HL-60/S4 (cell line): ENCODE results near the gene FBL.
"Not testable (repeated sequence)": the region's sequence is repeated elsewhere in the genome, so short reads cannot be mapped to it uniquely, and the experiment has no call there.

Experiments used
- in situ Hi-C: fragments of 300-500 bp; cut with MboI; formaldehyde crosslinking; loops from 2 replicates; pipeline ENCODE4 v1.14.3; 2022; ENCODE audit warnings: low sequenced_read_pairs

The FBL gene

DNA sequence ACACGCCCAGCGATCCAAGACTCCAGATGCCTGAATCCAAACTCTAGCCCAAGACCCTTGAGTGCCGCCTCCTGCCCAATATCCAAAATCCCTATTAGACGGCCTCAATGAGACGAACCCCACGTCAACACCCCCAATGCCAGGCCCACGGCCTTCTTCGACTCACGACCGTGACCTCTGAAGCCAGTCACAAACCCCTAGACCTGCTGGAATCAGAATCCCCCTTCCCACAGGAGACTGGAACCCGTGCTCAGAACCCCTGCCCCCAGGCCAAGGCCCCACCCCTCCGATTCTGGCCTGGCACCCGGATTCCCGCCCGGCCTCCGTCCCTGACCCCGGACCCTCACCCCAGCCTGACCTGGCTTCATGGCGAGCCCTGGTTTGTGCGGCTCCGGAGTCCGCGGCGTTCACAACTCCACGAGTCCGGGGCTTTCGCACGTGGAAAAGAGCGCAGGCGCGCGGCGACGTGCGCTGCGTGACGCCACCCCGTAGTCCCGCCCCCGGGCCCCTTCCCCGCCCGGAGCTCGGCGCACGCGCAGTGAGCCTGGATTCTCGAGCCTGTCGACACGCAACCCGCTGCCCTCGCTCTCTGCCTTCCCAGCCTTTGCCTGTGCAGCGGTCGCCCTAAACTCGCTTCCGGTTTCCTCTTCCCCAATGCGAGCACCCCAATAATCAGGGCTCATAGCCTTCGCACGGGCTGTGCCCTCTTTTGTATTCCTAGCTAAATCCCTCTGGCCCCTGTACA lies at the start of gene FBL:
Gene FBL, minus strand, starts transcription at position 447 of the 745 bp plus-strand sequence. Its CDS starts 79 bp downstream, at position 368.
- in situ Hi-C loops, result no loop called here

DNA sequence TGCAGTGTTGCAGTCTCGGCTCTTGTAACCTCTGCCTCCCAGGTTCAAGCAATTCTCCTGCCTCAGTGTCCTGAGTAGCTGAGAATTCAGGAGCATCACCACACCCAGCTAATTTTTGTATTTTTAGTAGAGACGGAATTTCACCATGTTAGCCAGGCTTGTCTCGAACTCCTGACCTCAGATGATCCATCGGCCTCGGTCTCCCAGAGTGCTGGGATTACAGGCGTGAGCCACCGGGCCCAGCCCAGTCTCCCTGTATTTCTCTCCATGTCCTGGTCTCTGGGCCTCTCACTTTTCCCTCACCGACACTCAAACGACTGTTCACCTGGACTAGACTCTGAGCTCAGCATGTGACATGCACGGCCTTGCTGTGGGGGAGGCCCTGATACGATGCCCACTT lies 48.9 kb upstream of the FBL start:
- in situ Hi-C loops, result not testable (repeated sequence)

DNA sequence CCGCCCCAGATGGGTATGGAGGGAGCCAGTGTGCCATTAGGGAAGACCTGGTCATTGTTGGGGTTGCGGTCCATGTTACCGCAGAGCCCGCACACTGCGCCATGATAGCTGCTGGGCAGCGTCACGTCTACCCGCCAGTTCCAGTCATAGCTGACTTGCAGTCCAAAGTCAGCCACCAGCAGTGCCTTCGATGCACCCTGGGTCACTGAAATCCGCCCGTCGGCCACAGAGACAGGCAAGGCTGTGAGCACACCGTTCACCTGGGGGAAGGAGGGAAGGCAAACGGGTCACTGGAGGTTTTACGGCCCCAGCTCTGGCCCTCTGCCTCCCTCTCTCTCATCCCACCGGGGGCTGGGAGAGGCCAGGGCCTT lies 48.0 kb upstream of the FBL start:
- in situ Hi-C loops, result not testable (repeated sequence)

DNA sequence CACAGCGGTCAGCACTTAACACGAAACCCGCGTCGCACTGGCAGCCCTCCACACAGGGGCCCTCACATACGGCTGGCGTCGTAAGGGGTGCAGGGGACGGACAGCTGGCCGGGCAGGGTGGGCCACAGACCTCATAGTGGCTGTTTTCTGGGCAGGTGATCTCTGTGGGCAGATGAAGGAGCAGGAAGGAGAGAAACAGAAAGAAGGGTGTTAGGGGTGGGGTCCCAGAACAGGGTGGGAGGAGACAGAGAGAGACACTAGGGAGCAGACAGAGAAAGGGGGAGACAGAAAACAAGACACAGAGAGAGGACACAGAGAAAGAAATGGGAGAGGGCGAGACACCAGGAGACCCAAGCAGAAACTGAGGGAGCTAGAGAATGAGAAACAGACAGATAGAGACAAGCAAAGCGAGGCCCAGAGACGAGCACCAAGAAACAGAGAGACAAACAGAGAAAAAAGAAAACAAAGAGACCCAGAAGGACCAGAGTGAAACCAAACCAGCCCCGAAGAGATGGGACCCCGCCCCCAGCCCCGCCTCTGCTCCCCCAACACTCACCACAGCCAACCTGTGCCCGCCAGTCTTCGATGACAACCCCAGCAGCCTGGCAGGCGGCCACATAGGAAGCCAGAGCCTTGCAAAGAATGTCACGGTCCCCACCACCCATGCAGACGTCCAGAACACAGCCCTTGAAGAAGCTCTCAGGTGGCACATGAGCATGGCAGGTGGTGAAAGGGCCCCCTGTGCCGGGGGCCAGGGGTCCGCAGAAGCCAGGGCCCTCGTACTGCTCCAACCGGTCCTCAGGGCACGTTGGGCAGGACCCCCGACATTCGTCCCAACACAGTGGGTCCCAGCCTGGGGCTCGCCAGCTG lies 47.4 kb upstream of the FBL start:
- in situ Hi-C loops, result not testable (repeated sequence)

DNA sequence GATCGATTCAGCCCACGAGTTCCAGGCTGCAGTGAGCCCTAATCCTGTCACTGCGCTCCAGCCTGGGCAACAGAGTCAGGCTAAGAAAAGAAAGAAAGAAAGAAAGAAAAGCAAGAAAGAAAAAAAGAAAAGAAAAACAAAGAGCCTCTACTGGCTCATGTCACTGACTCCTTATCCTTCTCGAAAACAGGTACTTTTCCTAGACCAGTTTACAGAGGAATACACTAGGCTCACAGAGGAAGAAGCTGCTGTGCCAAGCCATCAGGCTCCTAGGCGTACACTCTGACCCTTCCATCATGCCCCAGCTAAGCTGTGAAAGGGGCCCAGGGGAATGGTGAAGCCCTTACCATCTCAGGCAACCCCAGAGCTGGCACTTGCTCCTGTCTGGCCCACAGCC lies 46.3 kb upstream of the FBL start:
- in situ Hi-C loops, result not testable (repeated sequence)

DNA sequence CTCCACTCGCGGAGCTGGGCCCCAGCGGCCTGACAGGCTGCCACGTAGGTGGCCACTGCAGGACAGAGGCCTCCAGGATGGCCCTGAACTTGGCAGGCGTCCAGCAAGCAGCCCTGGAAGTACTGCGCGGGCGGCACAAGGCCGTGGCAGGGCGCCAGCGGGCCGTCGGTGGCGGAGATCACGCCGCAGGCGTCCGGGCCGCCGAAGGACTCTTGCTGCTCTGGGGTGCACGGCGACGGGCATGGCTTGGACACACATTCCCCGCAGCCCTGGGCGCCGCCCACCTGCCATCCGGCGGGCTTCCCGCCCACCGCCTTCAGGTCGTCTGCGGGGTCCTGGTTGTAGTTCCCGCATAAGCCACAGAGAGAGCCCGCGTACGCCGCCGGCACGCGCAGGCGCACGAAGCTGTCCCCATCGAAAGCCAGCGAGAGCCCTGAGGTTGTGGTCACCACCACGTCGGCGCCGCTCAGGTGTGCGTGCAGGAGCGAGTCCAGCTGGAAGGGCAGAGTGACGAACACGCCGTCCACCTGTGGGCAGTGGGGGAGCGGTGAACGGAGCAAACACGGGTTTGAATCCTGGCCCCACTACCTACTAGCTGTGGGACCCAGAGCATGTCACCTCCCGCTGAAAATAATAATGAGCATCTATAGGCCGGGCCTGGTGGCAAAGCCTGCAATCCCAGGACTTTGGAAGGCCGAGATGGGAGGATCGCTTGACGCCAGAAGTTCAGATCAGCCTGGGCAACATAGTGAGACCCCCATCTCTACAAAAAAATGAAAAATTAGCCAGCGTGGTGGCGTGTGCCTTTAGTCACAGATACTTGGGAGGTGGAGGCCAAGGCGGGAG lies 45.7 kb upstream of the FBL start:
- in situ Hi-C loops, result not testable (repeated sequence)

DNA sequence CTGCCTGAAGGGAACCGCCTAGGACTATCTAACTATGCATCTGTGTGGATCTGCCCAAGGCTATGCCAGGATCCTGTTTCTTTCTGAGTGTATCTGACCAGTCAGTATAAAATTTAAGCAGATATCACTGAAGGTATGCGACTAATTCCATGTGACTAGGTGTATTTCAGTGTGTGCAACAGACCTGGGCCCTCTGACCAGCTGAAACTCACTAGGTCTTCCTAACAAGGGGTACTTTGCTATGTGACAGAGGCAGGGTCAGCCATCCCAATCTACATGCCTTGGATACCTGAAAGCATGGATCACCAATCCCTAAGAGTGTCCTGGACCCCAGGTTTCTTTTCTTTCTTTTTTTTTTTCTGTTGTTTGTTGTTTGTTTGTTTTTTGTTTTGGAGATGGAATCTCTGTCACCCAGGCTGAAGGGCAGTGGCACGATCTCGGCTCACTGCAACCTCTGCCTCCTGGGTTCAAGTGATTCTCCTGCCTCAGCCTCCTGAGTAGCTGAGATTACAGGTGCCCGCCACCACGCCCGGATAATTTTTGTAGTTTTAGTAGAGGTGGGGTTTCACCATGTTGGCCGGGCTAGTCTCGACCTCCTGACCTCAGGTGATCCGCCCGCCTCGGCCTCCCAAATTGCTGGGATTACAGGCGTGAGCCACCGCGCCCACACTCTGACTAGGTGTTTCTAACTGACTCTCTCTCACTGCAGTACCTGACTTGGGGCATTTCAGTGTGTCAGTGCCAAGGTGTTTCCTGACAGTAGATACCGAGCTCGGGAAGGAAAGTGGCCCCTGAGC lies 44.8 kb upstream of the FBL start:
- in situ Hi-C loops, result no loop called here

DNA sequence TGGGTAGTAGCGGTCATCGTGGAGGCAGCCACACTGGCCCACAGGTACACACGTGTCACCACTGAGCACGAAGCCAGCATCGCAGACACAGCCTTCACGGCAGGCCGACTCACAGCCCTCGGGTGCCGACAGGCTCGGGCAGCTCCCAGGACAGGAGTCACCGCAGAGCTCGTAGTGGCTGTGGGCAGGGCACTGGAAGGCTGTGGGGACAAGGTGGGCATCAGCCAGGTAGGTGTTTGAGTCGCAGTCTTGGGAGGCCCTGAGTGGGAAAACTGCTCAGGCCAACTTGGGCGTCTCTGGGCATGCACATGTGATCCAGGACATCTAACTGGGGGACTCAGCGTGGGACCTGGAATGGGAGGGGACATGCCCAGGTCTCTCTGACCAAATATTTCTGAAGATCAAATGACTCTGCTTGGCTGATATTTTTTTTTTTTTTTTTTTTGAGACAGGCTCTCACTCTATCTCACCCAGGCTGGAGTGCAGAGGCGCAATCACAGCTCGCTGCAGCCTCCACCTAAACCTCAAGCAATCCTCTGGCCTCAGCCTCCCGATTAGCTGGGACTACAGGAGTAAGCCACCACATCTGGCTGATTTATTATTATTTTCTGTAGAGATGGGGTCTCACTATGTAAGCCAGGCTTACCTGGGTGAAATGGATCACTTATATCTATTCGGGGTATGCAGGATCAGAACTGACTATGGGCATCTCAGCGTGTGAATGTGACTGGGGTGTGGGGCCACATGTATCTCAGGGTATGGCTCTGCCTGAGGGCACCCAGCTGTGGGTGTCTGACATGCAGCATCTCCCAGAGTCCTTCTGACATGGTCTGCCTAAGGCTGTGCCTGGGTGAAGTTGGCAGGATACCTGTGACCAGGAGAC lies 43.9 kb upstream of the FBL start:
- in situ Hi-C loops, result not testable (repeated sequence)

DNA sequence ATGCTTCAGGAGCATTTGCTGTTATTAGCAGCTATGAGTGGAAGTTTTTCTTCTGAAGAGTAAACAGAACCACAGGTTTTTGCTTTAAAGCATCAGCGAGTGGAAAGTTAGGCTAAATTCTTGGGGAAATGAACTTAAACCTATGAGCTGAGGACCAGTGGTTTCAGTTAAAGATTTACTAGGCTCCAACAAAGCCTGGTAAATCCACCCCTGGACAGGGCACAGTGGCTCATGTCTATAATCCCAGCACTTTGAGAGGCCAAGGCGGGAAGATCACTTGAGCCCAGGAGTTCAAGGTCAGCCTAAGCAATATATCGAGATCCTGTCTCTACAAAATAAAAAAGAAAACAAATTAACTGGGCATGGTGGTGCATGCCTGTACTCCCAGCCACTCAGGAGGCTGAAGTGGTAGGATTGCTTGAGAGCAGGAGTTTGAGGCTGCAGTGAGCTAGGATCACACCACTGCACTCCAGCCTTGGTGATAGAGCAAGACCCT lies 41.3 kb upstream of the FBL start:
- in situ Hi-C loops, result not testable (repeated sequence)

DNA sequence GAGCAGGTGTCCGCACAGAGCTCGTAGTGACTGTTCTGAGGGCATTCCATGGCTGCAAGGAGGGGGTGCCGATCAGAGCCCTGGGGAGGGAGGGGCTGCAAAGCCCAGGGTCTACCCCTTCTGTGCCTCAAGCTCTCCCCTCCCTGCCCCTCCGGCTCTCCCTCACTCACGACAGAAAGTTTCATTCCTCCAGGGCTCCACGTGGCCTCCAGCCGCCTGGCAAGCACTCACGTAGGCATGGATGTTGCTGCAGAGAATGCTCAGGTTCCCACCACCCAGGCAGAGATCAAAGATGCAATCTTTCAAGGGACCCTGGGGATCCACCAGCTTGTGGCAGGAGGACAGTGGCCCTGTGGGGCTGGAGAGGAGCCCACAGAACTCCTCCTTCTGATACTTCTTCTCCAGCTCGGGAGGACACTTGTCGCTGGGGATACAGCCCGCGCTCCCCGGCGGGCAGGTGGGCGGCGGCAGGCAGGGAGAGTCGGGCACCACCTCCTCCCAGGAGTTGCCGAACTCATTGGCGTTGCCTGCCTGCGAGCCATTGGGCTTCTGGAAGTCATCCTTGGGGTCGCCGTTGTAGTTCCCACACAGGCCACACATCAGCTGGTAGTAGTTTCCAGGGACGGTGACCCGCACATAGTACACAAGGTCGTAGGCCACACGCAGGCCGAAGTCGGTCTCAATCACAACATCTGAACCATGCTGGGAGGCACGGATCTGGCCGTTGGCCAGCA lies 39.8 kb upstream of the FBL start:
- in situ Hi-C loops, result not testable (repeated sequence)

DNA sequence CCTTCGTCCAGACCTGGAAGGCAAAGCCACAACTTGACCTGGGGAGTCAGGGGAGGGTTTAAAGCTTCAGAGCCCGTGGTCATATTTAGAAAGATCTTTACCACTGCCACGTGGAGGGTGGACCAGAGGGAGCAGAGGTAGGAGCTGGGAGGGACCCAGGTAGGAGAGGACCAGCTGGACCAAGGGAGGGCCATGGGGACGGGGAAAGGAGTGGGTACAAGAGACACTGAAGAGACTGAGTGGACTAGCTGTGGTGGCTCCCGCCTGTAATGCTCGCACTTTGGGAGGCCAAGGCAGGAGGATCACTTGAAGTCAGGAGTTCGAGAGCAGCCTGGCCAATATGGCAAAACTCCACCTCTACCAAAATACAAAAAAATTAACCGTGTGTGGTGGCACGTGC lies 38.5 kb upstream of the FBL start:
- in situ Hi-C loops, result not testable (repeated sequence)

DNA sequence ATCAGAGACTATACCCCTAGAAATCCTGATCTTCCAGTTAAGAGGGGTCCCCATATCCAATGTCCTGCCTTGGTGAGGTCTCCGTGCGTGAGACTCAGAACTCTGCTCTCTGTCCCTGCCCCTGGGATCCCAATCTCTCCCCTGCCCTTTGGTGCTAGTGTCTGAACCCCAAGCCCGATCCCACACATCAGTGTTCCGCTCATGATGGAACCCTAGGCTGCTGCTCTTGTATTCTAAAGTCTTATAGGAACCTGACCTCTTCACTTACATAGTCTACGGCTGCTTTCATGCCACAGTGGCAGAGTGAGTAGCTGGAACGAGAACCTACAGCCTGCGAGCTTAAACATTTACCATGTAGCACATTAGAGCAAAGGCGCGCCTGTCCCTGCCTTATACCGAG lies 36.5 kb upstream of the FBL start:
- in situ Hi-C loops, result not testable (repeated sequence)

DNA sequence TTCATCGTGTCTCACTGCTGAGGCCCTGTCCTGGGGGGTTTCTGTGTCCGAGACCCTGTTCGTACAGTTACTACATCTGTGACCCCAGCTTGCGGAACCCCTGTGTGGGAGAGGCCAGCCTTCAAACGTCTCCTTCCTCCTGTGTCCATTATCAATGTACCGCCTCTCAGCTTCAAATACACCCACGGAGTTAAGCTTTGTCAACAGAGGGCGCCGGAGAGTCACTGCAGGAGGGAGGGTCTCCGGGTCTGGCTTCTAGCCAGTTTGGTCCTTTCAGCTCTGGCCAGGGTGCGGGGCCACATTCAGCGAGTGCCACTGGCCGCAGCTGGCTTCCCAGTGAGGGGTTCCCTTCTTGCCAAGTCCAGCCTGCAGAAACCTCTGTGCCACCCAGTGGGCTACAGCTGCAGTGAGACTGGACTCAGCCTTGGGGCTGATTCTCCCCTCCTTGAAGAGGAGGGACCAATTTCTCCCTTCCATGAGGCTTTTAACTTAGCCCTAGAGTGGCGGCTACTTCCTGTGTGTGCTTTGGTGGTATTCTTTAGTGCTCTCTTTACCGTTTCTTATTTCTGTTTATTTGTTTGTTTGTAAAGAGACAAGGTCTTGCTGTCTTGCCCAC lies 35.4 kb upstream of the FBL start:
- in situ Hi-C loops, result not testable (repeated sequence)

DNA sequence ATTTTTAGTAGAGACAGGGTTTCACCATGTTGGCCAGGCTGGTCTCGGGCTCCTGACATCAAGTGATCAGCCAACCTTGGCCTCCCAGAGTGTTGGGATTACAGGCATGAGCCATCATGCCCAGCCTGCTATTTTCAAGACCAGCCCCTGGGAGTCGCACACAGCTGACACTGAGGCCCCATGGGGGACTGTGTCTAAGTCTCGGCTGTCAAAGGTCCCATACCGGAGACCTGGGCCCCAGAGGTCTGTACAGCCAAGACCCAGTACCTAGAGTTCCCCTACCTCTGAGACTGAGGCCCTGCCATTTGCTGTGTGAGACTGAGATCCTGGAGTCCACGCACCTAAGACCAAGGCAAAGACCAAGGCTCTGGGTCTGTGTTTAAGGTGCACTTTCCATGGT lies 34.1 kb upstream of the FBL start:
- in situ Hi-C loops, result not testable (repeated sequence)

DNA sequence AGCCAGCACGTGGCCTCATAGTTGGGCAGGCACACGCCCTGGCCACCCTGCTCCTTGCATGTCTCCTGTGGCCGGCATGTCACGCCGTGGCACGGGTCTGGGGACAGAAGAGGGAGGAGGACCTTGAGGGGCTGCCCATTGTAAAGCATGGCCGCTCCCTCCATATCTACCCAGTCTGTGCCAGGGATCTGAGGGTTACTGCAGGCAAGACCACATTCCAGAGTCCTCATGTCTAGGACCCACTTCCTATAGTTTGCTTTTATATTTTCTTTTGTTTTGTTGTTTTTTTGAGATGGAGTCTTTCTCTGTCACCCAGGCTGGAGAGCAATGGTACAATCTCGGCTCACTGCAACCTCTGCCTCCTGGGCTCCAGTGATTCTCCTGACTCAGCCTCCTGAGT lies 33.6 kb upstream of the FBL start:
- in situ Hi-C loops, result not testable (repeated sequence)

DNA sequence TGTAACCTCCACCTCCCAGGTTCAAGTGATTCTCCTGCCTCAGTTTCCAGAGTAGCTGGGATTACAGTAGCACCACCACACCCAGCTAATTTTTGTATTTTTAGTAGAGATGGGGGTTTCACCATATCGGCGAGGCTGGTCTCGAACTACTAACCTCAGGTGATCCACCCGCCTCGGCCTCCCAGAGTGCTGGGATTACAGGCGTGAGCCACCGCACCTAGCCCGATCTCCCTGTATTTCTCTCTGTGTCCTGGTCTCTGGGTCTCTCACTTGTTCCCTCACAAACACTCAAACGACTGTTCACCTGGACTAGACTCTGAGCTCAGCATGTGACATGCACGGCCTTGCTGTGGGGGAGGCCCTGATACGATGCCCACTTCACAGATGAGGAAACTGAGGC lies 32.7 kb upstream of the FBL start:
- in situ Hi-C loops, result not testable (repeated sequence)

DNA sequence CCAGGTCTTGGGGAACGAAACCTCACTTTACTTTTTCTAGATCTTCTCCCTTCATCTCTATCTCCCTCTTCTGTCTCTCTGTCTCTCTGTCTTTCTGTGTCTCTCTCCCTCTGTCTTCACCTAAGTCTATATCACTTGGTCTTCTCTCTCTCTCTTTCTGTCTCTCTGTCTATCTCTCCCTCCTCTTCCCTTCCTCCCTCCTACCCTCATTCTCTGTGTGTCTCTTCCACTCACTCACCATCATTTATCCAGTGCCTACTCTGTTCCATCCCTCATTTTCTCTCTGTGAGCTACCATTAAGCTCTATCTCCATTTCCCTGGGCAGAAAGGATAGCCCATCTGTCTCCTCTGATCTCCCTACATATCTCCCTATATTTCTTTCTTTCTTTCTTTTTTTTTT lies 32.2 kb upstream of the FBL start:
- in situ Hi-C loops, result no loop called here

DNA sequence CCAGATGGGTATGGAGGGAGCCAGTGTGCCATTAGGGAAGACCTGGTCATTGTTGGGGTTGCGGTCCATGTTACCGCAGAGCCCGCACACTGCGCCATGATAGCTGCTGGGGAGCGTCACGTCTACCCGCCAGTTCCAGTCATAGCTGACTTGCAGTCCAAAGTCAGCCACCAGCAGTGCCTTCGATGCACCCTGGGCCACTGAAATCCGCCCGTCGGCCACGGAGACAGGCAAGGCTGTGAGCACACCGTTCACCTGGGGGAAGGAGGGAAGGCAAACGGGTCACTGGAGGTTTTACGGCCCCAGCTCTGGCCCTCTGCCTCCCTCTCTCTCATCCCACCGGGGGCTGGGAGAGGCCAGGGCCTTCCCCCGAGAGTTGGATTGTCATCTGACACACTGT lies 31.8 kb upstream of the FBL start:
- in situ Hi-C loops, result not testable (repeated sequence)
